HG03558 (cell line): ENCODE data around the gene BRCA1.
"Not testable (repeated sequence)": the region's sequence is repeated elsewhere in the genome, so short reads cannot be mapped to it uniquely, and the experiment has no call there.

Source experiments
- ATAC-seq: cut with Tn5 transposase; IDR thresholded peaks from one replicate; pipeline ENCODE4 v1.9.1; 2021; ENCODE audit warnings: moderate number of reproducible peaks; ENCODE audit not compliant: unreplicated experiment; ENCODE audit errors: extremely low read depth

The BRCA1 gene

GRCh38 chr17:43074869-43075268 is 50.3 kb downstream of the BRCA1 start:
- ATAC-seq = no peak

DNA sequence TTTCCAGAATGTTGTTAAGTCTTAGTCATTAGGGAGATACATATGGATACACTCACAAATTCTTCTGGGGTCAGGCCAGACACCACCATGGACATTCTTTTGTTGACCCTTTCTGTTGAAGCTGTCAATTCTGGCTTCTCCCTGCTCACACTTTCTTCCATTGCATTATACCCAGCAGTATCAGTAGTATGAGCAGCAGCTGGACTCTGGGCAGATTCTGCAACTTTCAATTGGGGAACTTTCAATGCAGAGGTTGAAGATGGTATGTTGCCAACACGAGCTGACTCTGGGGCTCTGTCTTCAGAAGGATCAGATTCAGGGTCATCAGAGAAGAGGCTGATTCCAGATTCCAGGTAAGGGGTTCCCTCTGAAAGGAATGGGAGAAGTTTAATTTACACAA is 54.3 kb downstream of the BRCA1 start:
- no peak for ATAC-seq

- no peak for ATAC-seq
Observed at GRCh38 chr17:43070257-43070656, 54.9 kb downstream of the BRCA1 start.

DNA sequence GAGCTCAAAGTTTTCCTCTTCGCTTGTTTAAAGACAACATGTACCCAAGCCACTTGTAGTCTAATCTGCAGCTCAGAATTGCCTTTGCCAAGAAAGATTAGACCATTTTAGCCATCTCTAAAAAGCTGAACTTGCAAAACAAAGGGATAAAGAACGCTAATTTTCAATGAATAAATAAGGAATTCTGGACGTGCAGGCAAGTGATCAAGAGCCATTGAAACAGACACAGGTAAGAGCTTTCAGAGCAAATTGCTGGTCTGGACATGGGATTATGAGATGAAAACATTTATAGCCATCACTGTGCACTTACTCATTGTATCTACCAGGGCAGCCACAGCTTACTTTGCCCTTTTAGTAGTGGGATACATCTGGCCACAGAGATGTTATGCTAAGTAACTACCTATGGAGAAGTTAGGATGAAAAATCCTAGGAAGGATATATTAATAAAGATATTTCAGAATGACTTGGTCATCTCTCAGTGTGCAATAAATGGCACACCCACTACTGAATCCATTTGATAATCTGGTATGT is 55.7 kb downstream of the BRCA1 start:
- no peak for ATAC-seq

- no peak for ATAC-seq
Observed at GRCh38 chr17:43068570-43069367, 56.4 kb downstream of the BRCA1 start.

DNA sequence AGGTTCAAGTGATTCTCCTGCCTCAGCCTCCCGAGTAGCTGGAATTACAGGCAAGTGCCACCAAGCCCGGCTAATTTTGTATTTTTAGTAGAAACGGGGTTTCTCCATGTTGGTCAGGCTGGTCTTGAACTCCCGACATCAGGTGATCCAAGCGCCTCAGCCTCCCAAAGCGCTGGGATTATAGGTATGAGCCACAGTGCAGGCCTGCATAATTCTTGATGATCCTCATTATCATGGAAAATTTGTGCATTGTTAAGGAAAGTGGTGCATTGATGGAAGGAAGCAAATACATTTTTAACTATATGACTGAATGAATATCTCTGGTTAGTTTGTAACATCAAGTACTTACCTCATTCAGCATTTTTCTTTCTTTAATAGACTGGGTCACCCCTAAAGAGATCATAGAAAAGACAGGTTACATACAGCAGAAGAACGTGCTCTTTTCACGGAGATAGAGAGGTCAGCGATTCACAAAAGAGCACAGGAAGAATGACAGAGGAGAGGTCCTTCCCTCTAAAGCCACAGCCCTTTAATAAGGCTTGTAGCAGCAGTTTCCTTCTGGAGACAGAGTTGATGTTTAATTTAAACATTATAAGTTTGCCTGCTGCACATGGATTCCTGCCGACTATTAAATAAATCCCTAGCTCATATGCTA is 62.1 kb downstream of the BRCA1 start:
- no peak for ATAC-seq

DNA sequence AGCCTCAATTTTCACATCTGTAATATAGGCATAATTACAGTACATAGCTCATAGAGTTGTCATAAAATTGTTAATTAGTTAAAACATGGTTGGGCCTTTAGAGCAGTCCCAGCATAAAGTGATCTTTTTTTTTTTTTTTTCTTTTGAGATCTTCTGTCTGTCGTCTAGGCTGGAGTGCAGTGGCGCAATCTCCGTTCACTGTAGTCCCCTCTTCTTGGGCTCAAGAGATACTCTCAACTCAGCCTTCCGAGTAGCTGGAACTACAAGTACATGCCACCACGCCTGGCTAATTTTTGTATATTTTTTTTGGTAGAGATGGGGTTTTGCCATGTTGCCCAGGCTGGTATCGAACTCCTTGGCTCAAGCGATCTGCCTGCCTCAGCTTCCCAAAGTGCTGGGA is 69.1 kb downstream of the BRCA1 start:
- no peak for ATAC-seq

DNA sequence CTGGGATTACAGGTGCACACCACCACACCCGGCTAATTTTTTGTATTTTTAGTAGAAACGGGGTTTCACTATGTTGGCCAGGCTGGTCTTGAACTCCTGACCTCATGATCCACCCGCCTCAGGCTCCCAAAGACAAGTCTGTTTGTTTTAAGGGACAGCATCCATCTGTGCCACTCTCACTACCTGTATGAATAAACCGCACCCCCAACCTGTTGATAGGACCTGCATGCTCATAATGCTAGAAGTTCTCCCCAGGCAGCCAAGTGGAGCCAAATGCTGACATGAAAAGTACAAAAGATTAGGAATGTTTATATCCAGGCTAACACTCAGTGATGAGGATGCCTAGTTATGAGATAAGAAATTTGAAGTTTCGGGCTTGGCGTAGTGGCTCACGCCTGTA is 72.2 kb downstream of the BRCA1 start:
- ATAC-seq = not testable (repeated sequence)

DNA sequence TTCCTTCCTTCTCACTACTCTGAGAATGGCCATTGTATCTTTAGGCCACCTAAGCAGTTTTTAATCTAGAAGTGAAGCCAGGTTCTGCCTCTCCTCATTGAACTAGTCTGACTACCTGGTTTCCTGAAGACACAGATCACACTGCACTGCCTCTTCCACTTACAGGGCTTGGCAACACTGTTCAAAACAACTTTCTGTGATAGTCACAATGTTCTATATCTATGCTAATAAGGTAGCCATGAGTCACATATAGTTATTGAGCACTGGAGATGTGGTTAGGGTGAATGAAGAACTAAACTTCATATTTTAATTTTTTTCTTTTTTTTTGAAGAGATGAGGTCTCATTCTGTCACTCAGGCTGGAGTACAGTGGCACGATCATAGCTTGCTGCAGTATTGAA is 73.2 kb downstream of the BRCA1 start:
- ATAC-seq = no peak

DNA sequence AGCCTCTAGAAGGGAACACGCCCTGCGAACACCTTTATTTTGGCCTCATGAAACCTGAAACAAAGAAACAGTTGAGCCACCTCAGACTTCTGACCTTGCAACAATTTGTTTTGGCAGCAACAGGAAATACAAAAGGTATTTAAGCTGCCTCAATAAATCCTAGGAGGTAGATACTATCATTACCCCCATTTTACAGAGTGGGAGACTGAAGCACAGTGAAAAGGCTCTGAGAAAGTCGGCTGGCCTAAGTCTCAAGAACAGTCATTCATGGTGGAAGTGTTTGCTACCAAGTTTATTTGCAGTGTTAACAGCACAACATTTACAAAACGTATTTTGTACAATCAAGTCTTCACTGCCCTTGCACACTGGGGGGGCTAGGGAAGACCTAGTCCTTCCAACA is 81.1 kb downstream of the BRCA1 start:
- no peak for ATAC-seq

- no peak for ATAC-seq
Observed at GRCh38 chr17:43043307-43043706, 81.9 kb downstream of the BRCA1 start.

GRCh38 chr17:43042025-43042628 is 83.0 kb downstream of the BRCA1 start:
- no peak for ATAC-seq

GRCh38 chr17:43040655-43041054 is 84.5 kb downstream of the BRCA1 start:
- no peak for ATAC-seq

DNA sequence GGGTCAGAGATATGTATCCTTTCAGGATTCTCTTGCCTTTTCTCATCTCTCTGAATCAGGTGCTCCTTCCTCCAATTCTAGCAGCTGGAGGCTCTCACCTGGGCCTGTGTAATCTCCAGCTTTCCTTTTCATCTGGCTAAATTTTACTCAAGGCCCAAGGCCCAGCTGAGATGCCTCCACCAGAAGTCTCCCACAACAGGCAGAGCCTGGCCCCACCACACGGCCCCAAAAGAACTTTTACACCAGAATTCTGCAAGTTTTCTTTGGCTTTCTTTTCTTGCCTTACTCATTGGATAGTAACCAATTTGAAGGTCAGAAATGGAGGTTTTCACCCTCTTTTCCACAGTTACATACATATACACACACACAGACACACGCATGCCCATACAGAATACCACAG is 85.5 kb downstream of the BRCA1 start:
- no peak for ATAC-seq

DNA sequence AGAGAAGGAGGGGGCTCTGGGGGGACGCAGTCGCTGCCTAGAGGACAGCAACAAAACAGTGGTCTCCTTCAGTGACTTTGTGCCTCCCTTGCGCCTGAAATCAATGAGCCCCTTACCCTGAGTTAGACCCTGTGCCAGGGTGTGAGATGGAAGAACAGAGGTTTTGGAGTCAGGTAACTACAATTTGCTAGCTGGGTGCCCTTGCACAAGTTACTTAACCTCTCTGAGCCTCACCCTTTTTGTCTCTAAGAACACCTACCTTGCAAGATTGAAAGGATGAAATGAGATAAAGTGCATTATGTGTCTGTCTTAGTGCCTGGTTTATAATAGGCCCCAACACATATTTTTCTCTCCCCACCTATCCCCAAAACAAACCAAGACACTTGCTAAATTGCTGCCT is 90.3 kb downstream of the BRCA1 start:
- no peak for ATAC-seq

- ATAC-seq = no peak
Observed at GRCh38 chr17:43033948-43034881, 90.9 kb downstream of the BRCA1 start.

- ATAC-seq = no peak
Observed at GRCh38 chr17:43031666-43032065, 93.5 kb downstream of the BRCA1 start.

- no peak for ATAC-seq
Observed at GRCh38 chr17:43030137-43030767, 94.9 kb downstream of the BRCA1 start.

DNA sequence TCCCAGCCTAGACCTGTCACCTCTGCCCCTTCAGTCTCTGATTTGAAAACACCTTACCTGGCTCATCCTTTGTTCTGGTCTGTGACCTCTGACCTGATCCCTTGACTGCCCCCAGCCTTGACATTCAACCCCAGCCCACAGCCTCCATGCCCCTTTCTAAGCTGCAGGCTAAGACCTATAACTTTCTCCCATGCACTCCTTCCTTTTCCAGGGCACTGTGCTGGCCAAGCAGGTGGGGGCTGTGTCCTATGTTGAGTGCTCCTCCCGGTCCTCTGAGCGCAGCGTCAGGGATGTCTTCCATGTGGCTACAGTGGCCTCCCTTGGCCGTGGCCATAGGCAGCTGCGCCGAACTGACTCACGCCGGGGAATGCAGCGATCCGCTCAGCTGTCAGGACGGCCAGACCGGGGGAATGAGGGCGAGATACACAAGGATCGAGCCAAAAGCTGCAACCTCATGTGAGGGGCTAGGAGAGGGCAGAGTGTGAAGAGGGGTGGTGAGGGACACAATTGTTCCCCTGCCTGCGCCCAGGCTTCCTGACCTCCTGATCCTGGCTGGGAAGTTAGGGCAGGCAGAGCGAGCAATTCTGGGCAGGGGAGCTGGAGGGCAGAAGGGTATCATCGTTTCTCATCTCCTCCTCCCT is 96.8 kb downstream of the BRCA1 start:
- ATAC-seq = no peak
